HG02610 (cell line): ENCODE results near the gene RNF187.

Source experiments
- ATAC-seq: cut with Tn5 transposase; IDR thresholded peaks from one replicate; pipeline ENCODE4 v1.9.1; 2021; ENCODE audit warnings: mild to moderate bottlenecking, moderate library complexity; ENCODE audit not compliant: unreplicated experiment

RNF187 gene

GRCh38 chr1:228507961-228508652 lies 20.9 kb downstream of the RNF187 start:
- ATAC-seq: no peak

GRCh38 chr1:228508840-228509415 lies 21.7 kb downstream of the RNF187 start:
- no peak for ATAC-seq

- no peak for ATAC-seq
Observed at GRCh38 chr1:228510101-228510802, 23.1 kb downstream of the RNF187 start.

- no peak for ATAC-seq
Observed at GRCh38 chr1:228510803-228511413, 23.7 kb downstream of the RNF187 start.

GRCh38 chr1:228511546-228512445 lies 24.6 kb downstream of the RNF187 start:
- no peak for ATAC-seq

GRCh38 chr1:228512781-228513198 lies 25.6 kb downstream of the RNF187 start:
- no peak for ATAC-seq

GRCh38 chr1:228513236-228513900 lies 26.2 kb downstream of the RNF187 start:
- no peak for ATAC-seq

- no peak for ATAC-seq
Observed at GRCh38 chr1:228514421-228514820, 27.2 kb downstream of the RNF187 start.

GRCh38 chr1:228515200-228515834 lies 28.1 kb downstream of the RNF187 start:
- ATAC-seq: no peak

- ATAC-seq: no peak
Observed at GRCh38 chr1:228517655-228518054, 30.5 kb downstream of the RNF187 start.

- ATAC-seq: no peak
Observed at GRCh38 chr1:228527596-228527995, 40.4 kb downstream of the RNF187 start.

- no peak for ATAC-seq
Observed at GRCh38 chr1:228528612-228529011, 41.4 kb downstream of the RNF187 start.

GRCh38 chr1:228530086-228530758 lies 43.0 kb downstream of the RNF187 start:
- ATAC-seq: no peak

GRCh38 chr1:228530951-228531731 lies 44.0 kb downstream of the RNF187 start:
- ATAC-seq: no peak

GRCh38 chr1:228538831-228539230 lies 51.6 kb downstream of the RNF187 start:
- ATAC-seq: no peak

GRCh38 chr1:228540161-228540917 lies 53.2 kb downstream of the RNF187 start:
- no peak for ATAC-seq

GRCh38 chr1:228541725-228542124 lies 54.5 kb downstream of the RNF187 start:
- no peak for ATAC-seq

GRCh38 chr1:228542376-228542775 lies 55.2 kb downstream of the RNF187 start:
- ATAC-seq: no peak
